ENCODE measurements around the gene ATE1.

ATE1 gene

DNA sequence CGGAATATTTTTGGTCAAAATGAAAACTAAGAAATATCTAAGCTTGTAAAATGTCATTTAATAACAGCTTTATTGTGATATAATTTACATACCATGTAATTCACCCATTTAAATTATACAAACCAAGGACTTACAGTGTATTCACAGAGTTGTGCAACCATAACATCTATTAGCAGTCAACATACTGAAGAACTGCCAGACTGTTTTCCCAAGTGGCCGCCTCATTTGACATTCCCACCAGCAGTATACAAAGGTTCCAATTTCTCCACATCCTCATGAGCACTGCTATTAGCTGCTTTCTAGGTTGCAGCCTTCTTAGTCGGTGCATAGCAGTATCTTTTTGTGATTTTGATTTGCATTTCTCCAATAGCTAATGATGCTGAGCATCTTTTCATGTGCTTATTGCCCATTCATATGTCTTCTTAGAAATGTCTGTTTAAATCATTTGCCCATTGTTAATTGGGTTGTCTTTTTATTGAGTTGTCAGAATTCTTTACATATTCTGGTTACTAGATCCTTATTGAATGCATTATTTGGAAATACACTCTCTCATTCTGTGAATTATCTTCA lies 176.6 kb downstream of the ATE1 start:
- TF ChIP-seq, protein P1, sequence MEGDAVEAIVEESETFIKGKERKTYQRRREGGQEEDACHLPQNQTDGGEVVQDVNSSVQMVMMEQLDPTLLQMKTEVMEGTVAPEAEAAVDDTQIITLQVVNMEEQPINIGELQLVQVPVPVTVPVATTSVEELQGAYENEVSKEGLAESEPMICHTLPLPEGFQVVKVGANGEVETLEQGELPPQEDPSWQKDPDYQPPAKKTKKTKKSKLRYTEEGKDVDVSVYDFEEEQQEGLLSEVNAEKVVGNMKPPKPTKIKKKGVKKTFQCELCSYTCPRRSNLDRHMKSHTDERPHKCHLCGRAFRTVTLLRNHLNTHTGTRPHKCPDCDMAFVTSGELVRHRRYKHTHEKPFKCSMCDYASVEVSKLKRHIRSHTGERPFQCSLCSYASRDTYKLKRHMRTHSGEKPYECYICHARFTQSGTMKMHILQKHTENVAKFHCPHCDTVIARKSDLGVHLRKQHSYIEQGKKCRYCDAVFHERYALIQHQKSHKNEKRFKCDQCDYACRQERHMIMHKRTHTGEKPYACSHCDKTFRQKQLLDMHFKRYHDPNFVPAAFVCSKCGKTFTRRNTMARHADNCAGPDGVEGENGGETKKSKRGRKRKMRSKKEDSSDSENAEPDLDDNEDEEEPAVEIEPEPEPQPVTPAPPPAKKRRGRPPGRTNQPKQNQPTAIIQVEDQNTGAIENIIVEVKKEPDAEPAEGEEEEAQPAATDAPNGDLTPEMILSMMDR (IDR thresholded peaks at IDR 0.05; ENCODE audit: low read length, missing control alignments) = no peak

DNA sequence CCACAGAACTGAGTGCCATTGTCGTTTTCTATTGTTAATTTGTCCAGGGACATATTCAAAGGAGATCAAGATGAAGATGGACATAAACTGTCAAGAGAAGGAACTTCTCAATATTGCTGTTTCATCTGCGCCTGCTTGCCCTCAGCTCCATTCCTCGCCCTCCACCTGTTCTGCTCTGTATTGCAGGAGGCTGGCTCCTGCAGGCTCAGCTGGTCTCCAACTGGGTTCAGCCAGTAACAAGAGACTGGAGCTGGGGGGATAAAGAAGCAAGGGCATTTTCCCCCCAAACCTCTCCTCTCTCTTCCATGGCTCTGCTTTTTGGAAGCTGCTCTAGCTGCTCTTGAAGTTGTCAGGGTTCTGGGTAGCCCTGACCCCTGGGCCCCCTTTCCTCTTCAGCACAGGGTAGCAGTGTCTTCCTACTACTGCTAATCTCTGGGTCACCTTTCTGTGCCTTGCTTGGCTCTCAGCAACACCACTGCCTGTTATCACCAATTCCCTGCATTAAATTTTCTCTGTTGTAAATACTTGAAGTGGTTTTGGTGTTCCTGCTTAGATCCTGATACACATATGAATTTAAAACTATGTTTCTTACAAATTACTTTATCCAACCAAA lies 180.6 kb downstream of the ATE1 start:
- no peak for DNase-seq (ENCODE audit: low read depth)
- H3K4me3 ChIP-seq (replicated peaks; ENCODE audit: low read depth, low read length) = no peak overlapping the region
- TF ChIP-seq, protein P1 (IDR thresholded peaks at IDR 0.05; ENCODE audit: low read length, missing control alignments) = no peak

More for the DNA sequence above, 176.6 kb downstream of the ATE1 start:
- H3K4me3 ChIP-seq (replicated peaks; ENCODE audit: low read depth, low read length) = no peak overlapping the region
- DNase-seq (ENCODE audit: low read depth) = no peak

DNA sequence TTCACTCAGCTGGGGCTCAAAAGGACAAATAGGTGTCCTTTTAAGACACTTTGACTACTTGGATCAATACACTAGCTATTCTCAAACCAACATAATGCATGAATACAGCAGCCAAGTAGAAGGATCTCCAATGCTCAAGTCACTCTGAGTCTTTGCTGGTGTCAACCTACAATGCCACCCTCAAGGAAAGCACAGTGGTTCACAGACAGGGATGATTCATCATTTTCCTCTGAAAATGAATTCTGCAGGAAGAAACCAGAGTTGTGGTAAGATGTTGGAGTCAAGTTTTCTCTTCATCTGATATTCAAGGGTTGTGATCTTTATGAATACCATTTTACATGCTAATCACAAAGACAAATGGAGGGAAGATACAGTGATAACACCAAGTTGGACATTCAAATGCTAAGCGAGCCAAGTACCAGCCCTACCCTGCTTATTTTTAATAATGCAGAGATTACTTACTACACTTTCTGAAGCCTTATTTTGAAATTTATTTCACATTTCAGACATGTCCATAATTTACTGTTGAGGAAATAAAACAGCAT lies 186.5 kb downstream of the ATE1 start:
- DNase-seq (ENCODE audit: low read depth) = no peak
- TF ChIP-seq, protein P1 (IDR thresholded peaks at IDR 0.05; ENCODE audit: low read length, missing control alignments) = no peak
- no peak overlapping the region for H3K4me3 ChIP-seq (replicated peaks; ENCODE audit: low read depth, low read length)

DNA sequence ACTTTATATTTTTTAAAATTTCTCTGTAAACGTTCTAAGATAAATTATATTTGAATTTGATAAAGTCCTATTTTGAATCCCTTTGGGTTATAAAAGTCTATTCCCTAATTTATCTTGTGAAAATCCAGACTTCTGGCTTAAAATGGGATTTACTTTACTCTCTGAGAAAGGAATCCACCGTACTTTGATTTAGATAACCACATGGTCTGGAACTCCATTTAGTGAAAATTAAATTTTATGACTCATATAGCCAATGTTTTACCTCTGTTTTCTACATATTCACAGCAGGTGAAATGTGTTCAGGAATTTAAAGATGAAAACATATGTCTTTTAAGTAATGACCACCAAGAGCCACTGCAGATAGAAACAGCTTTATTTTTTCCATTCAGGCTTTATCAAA lies 187.8 kb downstream of the ATE1 start:
- H3K4me3 ChIP-seq (replicated peaks; ENCODE audit: low read depth, low read length) = no peak overlapping the region
- TF ChIP-seq, protein P1 (IDR thresholded peaks at IDR 0.05; ENCODE audit: low read length, missing control alignments) = no peak
- no peak for DNase-seq (ENCODE audit: low read depth)

DNA sequence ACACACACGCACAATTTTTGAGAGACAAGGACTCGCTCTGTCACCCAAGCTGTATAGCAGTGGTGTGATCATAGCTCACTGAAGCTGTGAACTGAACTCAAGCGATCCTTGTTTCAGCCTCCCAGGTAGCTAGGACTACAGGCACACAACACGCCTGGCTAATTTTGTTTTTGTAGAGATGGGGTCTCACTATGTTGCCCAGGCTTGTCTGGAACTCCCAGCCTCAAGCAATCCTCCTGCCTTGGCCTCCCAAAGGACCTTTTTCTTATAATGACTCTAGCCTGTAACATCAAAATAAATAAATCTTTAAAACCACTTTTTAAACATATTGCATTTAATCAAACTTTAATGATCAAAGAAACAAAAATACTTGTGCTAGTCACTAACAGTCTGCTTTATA lies 188.7 kb downstream of the ATE1 start:
- H3K4me3 ChIP-seq (replicated peaks; ENCODE audit: low read depth, low read length) = no peak overlapping the region
- TF ChIP-seq, protein P1 (IDR thresholded peaks at IDR 0.05; ENCODE audit: low read length, missing control alignments) = no peak
- DNase-seq (ENCODE audit: low read depth) = no peak

DNA sequence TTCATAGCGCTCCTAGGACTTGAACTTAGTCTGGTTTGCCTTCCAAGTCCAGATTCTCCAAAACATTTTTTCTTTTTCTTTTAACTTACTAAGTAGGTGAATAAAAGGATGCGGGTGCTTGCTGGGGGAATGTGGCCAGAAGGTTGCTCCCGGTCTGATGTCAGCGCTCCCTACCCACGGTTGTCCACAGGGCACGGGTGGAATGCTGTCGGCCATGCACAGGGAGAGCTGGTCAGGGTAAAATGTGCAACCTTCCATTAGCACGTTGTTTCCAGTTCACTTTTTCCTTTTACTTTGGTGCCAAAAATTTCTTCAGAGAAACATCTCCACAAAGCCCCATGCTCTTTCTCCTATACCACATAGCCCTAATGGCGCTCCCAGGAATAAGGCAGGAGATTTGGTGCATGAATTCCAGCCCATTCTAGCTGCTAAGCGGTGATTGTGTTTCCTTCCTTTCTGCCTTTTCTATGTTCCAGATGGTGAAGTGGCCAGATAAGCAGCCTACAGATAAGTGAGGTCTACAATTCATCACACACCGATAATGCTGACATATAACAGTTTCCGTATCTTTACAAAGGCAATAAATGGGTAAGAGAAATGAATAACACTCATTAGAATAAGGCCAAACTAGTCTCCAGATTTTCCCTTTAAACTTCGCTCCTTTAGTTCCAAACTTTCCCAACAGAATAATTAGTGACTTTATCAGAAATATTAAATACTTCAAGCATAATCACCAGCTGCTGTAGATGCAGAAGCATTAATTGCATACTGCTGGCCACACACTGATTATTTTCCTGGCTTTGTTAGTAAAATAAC lies 191.3 kb downstream of the ATE1 start:
- DNase-seq (ENCODE audit: low read depth) = peak; percentile 20
- H3K4me3 ChIP-seq (replicated peaks; ENCODE audit: low read depth, low read length) = no peak overlapping the region
- TF ChIP-seq, protein P1 (IDR thresholded peaks at IDR 0.05; ENCODE audit: low read length, missing control alignments) = no peak

All from fibroblast of pulmonary artery (primary cell).